Measurements from ENCODE around the gene BRD7. TPM values are rescaled to one million over a fixed set of nuclear protein-coding genes. Genes with fewer than 3 reads are reported as not detected.

The BRD7 gene
- total and polyA plus RNA-seq, 2 of the 13 experiments (the other 11 are each of a cell fraction or from before 2014, with no cell fraction given): 82.3 to 149 TPM

- TF ChIP-seq ZNF563 (CRISPR knock-in tag; IDR thresholded peaks at IDR 0.05): no peak
- no peak for TF ChIP-seq TRIM22 (IDR thresholded peaks at IDR 0.05)
- no peak for TF ChIP-seq IRF2 (CRISPR knock-in tag; IDR thresholded peaks at IDR 0.05)
- TF ChIP-seq ZSCAN29 (CRISPR knock-in tag; conservative IDR thresholded peaks at IDR 0.05): no peak
- no peak for TF ChIP-seq MYPOP (CRISPR knock-in tag; IDR thresholded peaks at IDR 0.05)
- TF ChIP-seq NFE2L2 (IDR thresholded peaks at IDR 0.05; ENCODE audit: low read length): no peak
Observed at GRCh38 chr16:50371936-50372595, 3.3 kb upstream of the BRD7 start (continued).

GRCh38 chr16:50371036-50371716, 2.4 kb upstream of the BRD7 start:
- H3K27me3 ChIP-seq (ENCODE audit: control insufficient read depth in 1 of 2, insufficient read depth in 2 of 2, low read length in 2 of 2): no peaks in the 10 kb centered on the region; a peak in 1 of 5 replicates
- 75% methylated on average over 4 of the region's 4 CpGs for WGBS (ENCODE audit: low lambda C conversion rate)
- intact Hi-C loops (cut with micrococcal nuclease; ENCODE audit: unreplicated experiment) (loop anchor here (5.0 kb wide), 4 partner anchors 66 to 196 kb away; no protein-coding TSS in a partner anchor), in situ Hi-C loops (cut with HindIII; ENCODE audit: extremely low pct_ligation_motif_present, low pct_unique_long_range_greater_than_20kb) (loop anchor here (5.0 to 25.0 kb wide), 5 partner anchors 136 to 436 kb away; partner anchors contain the start of genes CNEP1R1 and NKD1)
- POLR2A ChIA-PET: interaction anchor here (0.7 to 2.1 kb wide), 6 partner anchors 18 to 297 kb away, joined by 3 to 6 read pairs (median 4); no protein-coding TSS in a partner anchor
- H3K4me1 ChIP-seq (ENCODE audit: insufficient read depth, low read length): peaks cover 76% of the 10 kb centered on the region
- ATAC-seq (peak; percentile 9), FAIRE-seq (no peak), DNase-seq (ENCODE audit: low spot score) (peak; percentile 66)
- H3K4me3 ChIP-seq (replicated peaks in 1 of 3; ENCODE audit: insufficient read depth in 1 of 3, low read depth in 2 of 3, low read length in 3 of 3): no peak overlapping the region
- H3K79me2 ChIP-seq (ENCODE audit: insufficient read depth, low read length): peaks cover 22% of the 10 kb centered on the region
- H3K27ac ChIP-seq (ENCODE audit: extremely low read length, insufficient read depth, low read length): no peak overlapping the region
- H4K20me1 ChIP-seq (ENCODE audit: insufficient read depth, low read length): no peaks in the 10 kb centered on the region
- BruUV-seq (replicated peaks): no TSS peak
- H2AFZ ChIP-seq (ENCODE audit: low read length): no peak overlapping the region
- peak overlapping the region; percentile 50 for H3K4me2 ChIP-seq (ENCODE audit: low read depth, low read length)
- CTCF ChIA-PET (ENCODE audit: low intra/inter-chr PET ratio, low total read pairs): interaction anchor here (1.3 to 1.5 kb wide), 3 partner anchors 11 to 295 kb away, joined by 3 to 8 read pairs (median 6); no protein-coding TSS in a partner anchor
- H3K36me3 ChIP-seq (replicated peaks in 1 of 2; ENCODE audit: control insufficient read depth in 1 of 2, insufficient read depth in 2 of 2, low read length in 2 of 2): peaks cover 0 to 2% of the 10 kb centered on the region in 2 experiments; a peak in 1 of 5 replicates
- no peak overlapping the region for H3K9ac ChIP-seq (ENCODE audit: insufficient read depth, low read depth, low read length)
- H3K9me3 ChIP-seq (ENCODE audit: low read length): peaks cover 4% of the 10 kb centered on the region; the same call in 1 of the 2 replicates
- 0 out of 2 replicates have a peak, but pooled peaks have one; percentile 22 for TF ChIP-seq MED1 (CRISPR knock-in tag; IDR thresholded peaks at IDR 0.05)
- peak; percentile 70; the same call in 1 of the 2 replicates for TF ChIP-seq ESRRA (CRISPR knock-in tag; IDR thresholded peaks at IDR 0.05; ENCODE audit: low read depth)
- TF ChIP-seq PRDM4 (CRISPR knock-in tag; IDR thresholded peaks at IDR 0.05; ENCODE audit: borderline replicate concordance): no peak
- no peak for TF ChIP-seq GATAD1 (CRISPR knock-in tag; IDR thresholded peaks at IDR 0.05)
- TF ChIP-seq ISL2 (CRISPR knock-in tag; IDR thresholded peaks at IDR 0.05): no peak
- TF ChIP-seq ZNF747 (CRISPR knock-in tag; IDR thresholded peaks at IDR 0.05; ENCODE audit: borderline replicate concordance): no peak
- TF ChIP-seq HNF4A (CRISPR knock-in tag; IDR thresholded peaks at IDR 0.05): peak; percentile 72
- TF ChIP-seq SALL2 (CRISPR knock-in tag; IDR thresholded peaks at IDR 0.05): no peak
- TF ChIP-seq TRAFD1 (CRISPR knock-in tag; IDR thresholded peaks at IDR 0.05; ENCODE audit: borderline replicate concordance): no peak

Measured in HepG2 (cell line).